K562 (cell line): Measurements from ENCODE around the gene SAFB.

Source experiments
- FOXA1 ChIP-seq: fragments of 450-650 bp; IDR thresholded peaks from 2 replicates; pipeline ENCODE4 v1.6.1; 2016; ENCODE audit warnings: mild to moderate bottlenecking, borderline replicate concordance
- RAD21 ChIP-seq, 2 experiments: fragments of 250-450 bp in 1 of 2; fragments of 450-650 bp in 1 of 2; sonication (Bioruptor Pico) in 1 of 2; formaldehyde crosslinking in 1 of 2; IDR thresholded peaks in 1 of 2; conservative IDR thresholded peaks in 1 of 2; 2 replicates each; pipeline versions ENCODE4 v1.4.0 to v1.8.0; 2020 to 2022; ENCODE audit warnings: mild to moderate bottlenecking in 2 of 2, moderate library complexity in 1 of 2

DNA sequence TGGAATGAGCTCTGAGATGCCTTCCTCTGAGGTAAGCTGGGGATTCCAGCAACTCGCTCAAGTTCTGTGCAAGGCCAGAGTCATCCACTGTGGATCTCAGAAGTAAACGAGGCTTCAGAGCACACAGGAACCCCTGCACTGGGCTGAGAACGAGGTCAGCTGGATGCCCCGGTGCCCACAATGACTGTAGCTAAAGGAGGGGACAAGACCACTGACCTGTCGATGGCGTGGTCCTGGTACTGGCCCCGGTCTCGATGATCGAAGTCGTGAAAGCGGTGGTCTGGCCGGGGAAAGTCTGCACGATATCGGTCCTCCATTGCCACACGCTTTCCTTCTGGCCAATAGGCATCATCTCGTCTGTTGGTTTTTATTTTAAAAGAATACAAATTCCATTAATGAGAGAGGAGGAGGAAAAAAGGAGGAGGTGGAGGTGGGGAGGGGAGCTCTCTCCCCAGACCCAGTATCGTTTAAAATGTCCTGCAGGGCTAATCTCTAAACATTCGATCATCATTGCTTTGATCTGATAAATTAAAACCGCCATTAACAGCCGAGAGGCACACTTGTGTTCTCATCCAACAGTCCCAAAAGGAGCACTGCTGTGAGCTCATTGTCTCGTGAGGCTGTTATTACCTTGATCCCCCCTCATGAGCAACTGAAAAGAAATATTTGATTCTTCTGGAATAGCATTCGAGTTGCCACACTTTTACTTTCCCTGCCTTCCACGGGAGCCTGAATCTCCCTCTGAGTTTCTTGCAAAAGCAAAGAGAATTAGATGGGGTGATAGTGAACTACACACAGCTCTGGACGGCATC, 30.1 kb upstream of the SAFB start:
- no peak for TF ChIP-seq FOXA1
- TF ChIP-seq RAD21 (CRISPR knock-in tag; conservative IDR thresholded peaks at IDR 0.05 in 1 of 2, IDR thresholded peaks at IDR 0.05 in 1 of 2), result no peak
